GM19025 (cell line): ENCODE results near the gene TADA3.
A peak's percentile ranks its signal among the peaks of the same experiment; 100 is the strongest.
"Not testable (repeated sequence)": the region's sequence is repeated elsewhere in the genome, so short reads cannot be mapped to it uniquely, and the experiment has no call there.

ENCODE experiments used
- ATAC-seq: cut with Tn5 transposase; IDR thresholded peaks from one replicate; pipeline ENCODE4 v1.9.1; 2021; ENCODE audit warnings: mild to moderate bottlenecking, low read depth, moderate library complexity; ENCODE audit not compliant: unreplicated experiment

The TADA3 gene

DNA sequence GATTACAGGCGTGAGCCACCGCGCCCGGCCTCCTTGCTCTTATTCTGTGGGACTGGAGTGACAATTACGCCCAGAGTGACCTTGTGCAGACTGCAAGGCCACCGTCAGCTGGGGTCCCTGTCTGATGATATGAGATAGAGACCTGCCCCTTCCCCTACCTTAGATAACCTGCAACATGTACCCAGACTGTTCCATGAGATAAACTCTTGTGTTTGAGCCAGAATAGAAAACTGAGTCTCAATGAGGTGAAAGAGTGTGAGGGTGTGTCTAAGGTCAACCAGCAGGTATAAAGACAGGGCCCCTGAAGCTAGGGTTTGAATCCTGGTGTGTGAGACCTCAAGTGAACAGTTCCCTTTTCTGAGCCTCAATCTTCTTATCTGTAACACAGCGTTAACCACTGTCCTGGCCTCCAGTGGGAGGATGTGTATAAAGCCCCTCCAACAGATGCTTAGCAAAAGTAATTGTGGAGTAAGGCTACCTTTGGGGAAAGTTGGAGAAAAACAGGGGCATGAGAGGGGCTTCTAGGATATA lies 6.0 kb downstream of the TADA3 start:
- no peak for ATAC-seq

DNA sequence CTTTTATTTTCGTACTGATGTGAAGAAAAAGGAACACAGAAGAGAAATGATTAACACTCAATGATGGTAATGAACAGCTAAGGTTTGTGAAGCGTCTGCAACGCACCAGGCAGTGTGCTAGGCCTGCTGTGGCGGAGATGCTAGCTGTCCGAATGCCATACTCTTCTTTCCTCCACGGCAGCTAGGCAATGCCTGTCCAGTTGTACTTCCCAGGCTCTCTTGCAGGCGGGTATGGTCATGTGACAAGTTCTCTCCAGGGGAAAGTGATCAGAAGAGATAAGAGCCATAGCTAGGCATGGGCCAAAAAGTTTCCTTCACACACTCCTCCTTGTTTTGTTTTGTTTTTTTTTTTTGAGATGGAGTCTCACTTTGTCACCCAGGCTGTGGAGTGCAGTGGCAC lies 6.7 kb downstream of the TADA3 start:
- ATAC-seq = no peak

DNA sequence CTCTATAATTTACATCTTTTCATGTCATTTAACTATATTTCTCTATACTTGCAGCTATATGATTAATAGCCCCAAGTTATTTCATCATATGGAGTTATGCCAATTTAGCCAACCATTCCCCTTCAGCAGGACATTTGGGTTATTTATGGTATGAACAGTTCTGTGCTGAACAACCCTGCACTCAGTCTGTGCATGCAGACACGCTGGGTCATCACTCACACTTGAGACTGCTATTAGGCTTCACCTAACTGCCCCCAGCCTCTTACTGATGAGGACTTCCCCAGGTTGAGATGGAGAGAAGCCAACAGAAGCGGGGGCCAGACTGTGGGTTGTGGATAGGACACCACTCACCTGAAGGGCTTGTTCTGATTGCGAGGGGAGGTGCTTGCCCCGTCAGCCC lies 7.3 kb downstream of the TADA3 start:
- no peak for ATAC-seq

DNA sequence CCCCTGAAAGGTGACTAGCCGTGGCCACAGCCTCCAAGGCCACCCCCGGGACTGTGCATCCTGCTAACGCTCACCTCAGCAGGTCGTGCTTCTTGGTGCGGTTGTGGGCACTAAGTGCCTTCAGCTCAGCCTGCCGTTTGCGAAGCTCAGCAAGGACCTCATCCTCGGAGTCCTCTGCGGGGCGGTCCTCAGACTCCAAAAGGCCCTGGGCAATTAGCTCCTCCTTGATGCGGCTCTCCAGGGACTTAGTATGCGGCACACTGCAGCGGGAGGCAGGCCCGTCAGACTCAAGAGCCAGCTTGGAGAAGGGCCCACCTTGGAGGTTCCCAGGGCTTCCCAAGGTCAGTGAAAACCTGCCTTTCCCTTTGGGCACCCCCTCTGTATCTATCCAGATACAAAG lies 8.3 kb downstream of the TADA3 start:
- no peak for ATAC-seq

GRCh38 chr3:9782770-9783169 lies 9.5 kb downstream of the TADA3 start:
- ATAC-seq = no peak

- no peak for ATAC-seq
These were observed 10.2 kb downstream of the TADA3 start for GRCh38 chr3:9781978-9782603.

- ATAC-seq = no peak
These were observed 10.7 kb downstream of the TADA3 start for GRCh38 chr3:9781551-9781950.

GRCh38 chr3:9780910-9781309 lies 11.4 kb downstream of the TADA3 start:
- no peak for ATAC-seq

- no peak for ATAC-seq
These were observed 11.8 kb downstream of the TADA3 start for GRCh38 chr3:9780458-9780812.

GRCh38 chr3:9779721-9780457 lies 12.4 kb downstream of the TADA3 start:
- peak; percentile 58 for ATAC-seq

- no peak for ATAC-seq
These were observed 13.1 kb downstream of the TADA3 start for GRCh38 chr3:9779075-9779593.

GRCh38 chr3:9778143-9779074 lies 13.9 kb downstream of the TADA3 start:
- no peak for ATAC-seq

GRCh38 chr3:9777694-9778021 lies 14.6 kb downstream of the TADA3 start:
- ATAC-seq = no peak

DNA sequence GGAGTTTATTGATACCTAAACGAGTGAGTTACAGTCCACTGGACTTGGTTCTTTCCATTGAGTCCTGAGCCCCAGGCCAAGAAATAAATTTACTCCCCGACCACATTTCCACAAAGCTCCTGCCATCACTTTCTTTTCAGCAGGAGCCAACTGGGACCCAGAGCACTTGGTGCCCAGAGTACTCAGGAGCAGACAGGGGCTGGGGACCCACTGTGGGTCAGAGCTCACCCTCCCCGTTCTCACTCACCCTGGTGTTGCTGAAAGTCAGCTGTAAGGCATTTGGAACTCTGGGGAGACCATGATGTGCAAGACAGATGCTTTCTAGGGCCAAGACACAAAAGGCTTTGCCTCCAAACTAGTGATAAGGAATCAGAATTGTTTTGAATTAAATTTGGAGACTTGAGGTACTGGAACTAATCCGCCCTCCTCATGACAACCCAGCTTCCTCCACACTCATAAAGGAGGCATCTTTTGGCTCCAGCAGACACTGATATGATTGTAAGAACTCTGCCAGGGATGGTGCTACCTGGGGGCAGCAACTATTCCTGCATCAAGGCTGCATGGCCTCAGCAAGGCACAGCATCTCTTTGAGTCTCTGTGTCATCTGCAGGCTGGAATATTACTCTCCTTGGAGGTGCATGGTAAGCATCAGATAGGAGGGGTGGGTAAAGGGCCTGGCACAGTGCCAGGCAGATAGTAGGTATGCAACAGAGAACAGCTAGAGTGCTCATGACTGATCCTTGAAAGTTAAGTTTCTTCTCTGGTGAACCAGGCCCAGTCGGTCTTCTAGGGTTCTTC lies 15.2 kb downstream of the TADA3 start:
- ATAC-seq = no peak

- ATAC-seq = not testable (repeated sequence)
These were observed 21.3 kb downstream of the TADA3 start for GRCh38 chr3:9771007-9771406.

DNA sequence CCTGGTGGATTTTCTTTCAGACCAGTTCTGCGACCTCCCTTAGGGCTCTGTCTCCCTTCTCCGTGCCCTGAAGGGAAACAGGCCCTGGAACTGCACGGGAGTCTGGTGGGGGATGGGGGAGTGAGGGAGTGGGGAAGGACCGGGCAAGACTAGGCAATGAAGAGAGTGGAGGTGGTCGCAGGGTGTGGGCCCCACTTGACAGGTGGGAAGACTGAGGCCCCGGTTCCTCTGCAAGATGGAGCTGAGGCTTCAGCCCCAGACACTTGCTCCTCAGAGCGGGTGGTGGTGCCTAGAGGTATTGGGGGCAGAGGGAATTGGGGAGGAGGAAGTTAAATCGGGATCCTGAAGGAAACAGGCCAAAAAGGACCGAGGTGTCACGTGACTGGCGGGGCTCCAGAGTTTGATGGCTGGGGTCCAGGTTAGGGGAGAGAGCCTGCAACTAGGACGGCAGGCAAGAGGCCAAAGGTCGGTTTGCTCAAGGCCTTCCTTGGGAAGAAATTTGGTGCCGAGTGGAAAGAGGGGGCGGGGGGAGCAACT lies 21.9 kb downstream of the TADA3 start:
- ATAC-seq = no peak

DNA sequence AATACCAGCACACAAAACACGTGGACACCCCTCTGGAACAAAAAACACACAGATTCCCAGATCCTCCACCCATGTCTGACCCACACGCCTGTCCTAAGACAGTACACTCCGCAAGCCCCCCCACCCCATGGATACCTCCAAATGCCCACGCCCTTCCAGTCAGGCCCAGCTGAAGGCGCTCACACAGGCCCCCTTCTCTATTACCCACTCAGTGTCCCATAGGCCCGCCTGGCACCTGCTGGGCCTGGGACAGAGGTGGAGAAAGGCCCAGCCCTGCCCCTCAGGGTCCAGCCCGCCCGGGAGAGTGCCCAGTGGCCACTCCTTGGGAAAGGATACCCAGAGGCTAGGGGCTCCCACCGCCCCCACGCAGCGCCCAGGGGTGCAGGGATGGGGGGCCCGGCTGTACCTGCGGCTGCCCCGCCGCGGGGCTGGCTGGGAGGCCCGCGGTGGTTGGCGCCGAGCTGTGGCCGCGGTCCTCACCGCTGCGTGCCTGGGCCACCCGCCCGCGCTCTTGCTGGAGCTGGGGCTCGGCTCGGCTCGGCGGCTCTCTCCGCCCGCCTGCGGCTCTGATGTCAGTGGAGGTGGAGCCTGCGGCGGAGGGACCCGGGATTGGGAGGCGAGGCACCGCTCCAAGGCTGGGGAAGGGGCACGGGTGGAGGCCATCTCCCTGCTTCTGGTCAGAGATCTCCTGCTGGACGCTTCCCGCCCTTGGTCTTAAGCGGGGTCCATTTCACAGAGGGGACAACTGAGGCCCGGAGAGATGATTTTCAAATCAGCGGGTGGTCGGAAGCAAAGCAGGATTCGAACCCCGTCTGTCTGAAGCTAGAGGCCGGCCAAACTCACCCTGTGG lies 22.6 kb downstream of the TADA3 start, which contains the start of gene CAMK1:
Gene CAMK1, minus strand, starts transcription at position 522 of the 850 bp plus-strand sequence. CDS start 2,198 bp downstream, outside the sequence.
- peak; percentile 73 for ATAC-seq

- no peak for ATAC-seq
These were observed 23.3 kb downstream of the TADA3 start for GRCh38 chr3:9769012-9769411.
